HG03135 (cell line): ENCODE data around the gene RNPEP.
"Not testable (repeated sequence)": the region's sequence is repeated elsewhere in the genome, so short reads cannot be mapped to it uniquely, and the experiment has no call there.

Source experiments
- ATAC-seq: cut with Tn5 transposase; IDR thresholded peaks from one replicate; pipeline ENCODE4 v1.9.1; 2021; ENCODE audit warnings: mild to moderate bottlenecking, moderate library complexity; ENCODE audit not compliant: unreplicated experiment

RNPEP gene

DNA sequence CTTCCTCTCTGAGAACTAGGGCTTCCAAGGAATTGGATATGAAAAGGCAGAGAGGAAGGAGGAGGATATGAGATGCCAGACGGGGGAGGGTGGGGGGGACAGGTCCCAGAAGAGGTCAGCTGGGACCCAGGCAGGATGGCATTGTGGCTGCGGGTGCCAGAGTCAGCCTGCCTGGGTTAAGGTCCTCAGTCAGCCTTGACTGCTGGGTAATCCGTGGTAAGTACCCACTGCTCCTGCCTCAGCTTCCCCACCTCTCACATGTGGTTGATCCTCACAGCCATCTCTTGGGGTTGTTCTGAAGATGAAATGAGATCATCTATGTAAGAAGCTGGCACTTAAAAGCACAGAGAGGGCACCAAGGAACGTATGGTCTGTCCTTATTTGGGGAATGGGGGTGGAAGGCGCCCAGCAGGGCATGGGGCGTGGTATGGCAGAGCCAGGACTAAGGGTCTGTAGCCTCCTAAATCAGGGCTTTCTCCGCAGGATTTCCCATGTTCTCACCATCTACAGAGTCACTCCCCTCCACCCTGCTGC lies 51.8 kb downstream of the RNPEP start:
- no peak for ATAC-seq

DNA sequence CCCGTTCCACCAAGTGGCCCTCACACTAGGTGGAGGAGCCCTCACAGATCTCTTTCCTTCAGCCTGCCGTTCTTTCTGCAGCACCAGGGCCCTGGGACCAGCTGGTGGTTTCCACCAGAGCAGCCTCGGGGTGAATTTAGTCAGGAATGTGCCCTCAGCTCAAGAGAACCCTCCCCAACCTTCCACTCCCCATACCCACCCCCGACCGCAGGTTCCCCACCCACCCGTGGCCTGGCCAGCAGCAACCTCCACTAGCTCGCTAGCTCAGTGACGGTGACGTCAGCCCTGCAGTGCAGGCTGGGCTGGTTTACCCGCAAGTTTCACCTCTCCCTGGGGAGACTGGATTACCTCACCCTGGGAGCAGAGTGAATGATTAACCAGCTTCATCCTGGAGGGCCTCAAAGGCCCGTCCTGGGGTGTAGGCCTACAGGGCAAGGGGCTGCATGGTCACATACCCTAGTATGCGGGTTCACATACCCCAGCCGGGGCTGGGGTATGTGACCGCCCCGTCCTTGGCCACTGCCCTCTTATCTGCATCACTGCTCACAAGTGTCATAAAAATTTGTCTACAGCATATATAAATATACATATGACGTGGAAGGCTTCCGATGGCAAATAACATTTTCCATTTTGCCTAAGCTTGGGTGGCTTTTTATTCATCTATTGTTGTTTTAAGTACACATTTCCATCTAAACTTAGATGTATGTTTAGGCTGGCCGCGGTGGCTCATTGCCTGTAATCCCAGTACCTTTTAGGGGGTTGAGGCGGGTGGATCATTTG lies 52.4 kb downstream of the RNPEP start:
- no peak for ATAC-seq

DNA sequence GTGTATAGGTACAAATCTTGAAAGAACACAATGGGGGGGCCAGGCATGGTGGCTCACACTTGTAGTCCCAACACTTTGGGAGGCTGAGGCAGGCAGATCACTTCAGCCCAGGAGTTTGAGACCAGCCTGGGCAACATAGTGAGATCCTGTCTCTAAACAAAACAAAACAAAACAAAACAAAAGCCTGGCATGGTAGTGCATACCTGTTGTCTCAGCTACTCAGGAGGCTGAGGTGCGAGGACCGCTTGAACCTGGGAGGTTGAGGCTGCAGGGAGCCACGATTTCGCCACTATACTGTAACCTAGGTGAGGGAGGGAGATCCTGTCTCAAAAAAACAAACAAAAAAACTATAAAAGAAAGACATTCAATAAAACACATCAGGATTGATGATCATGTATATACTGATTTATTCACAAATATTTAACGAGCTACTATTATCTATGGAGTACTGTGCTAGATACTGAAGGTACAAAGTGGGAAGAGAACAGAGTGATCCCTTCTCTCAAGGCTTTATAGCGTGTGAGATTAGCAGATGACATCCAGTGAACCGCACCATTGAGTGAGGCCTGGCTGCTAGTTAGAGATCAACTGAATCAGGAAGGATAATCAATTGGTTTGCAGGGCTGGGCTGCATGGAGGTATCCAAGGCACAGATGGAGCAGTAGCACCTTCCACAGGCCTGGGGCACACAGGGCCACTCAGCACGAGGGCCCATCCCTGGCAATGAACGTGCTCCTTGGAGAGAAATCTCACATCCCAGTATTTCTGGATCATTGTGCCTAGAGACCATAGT lies 54.3 kb downstream of the RNPEP start:
- ATAC-seq, result no peak

DNA sequence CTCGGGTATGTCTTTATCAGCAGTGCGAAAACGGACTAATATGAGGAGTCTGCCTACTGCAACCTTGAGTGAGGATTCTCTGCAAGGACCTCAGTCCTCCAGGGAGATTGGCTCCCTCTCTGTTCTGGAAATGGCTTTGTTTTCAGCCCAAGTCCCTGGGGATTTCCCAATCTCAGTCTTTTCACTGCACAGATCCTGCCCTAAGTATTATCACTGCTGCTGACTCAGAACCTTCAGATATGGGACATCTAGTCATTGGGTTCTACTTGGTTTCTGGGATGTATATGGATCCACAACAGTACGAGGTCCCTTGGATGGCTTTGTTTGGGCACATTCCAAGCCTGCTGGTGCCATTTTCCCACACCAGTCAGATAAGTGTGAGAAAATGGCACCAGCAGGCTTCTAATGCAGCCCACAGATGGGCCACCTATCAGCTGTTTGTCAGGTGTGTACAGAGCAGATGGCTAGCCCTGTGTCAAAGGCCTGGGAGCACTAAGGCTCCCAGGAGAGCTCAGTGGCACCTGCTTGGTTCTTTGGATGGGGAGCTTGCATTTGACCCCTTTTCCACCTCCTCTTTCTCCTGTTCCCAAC lies 55.4 kb downstream of the RNPEP start:
- no peak for ATAC-seq

DNA sequence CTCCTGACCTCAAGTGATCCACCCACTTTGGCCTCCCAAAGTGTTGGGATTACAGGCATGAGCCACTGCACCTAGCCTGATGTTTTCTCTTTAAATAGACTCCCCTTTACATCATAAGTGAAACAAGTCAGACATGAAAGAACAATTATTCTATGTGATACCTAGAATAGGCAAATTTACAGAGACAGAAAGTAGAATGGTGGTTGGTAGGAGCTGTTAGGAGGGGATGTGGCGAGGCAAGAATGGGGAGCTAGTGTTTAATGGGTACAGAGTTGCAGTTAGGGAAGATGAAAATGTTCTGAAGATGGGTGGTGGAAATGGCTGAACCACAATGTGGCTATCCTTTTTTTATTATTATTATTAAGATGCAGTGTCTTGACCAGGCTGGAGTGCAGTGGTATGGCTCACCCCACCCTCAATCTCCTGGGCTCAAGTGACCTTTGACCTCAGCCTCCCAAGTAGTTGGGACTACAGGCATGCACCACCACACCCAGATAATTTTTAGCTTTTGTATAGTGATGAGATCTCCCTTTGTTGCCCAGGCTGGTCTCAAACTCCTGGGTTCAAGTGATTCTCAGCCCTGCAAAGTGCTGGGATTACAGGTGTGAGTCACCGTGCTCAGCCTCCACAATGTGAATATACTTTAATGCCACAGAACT lies 56.4 kb downstream of the RNPEP start:
- peak; percentile 63 for ATAC-seq

DNA sequence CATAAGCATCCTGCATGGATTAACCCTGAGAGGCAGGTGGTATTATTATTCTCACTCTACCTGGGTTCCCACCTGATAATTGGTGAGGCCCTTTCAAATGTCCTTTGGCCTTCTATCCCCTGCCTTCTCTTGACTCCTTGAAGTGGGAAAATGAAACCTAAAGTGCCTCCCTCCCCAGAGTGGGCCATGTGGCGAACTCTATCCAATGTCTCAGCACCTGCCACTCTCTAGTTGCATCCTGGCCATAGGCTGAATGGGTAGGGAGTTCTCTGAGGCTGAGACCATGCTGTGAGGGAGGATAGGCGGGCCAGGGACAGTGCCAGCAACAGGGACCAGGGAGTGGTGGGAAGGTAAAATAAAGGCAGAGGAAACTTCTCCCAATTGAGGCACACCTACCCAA lies 63.3 kb downstream of the RNPEP start:
- no peak for ATAC-seq

DNA sequence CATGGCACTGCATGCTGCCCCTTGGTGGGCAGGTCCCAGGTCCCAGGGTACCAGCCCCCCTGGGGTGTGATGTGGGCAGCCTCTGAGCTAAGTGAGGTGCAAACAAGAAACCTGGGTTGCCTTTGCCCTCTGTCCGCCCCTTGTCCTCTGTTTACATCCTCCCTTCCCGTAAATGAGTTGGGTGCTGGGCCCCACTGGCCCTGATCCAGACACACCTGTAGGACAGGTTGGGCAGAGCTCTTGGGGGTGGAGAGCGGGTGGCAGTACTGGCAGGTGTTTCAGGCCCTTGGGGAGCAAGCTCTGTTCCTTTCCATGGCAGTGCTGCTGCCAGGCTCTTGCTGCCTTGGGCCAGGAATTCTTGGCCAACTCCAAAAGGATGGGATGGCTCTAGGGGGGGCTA lies 63.8 kb downstream of the RNPEP start:
- ATAC-seq, result no peak

DNA sequence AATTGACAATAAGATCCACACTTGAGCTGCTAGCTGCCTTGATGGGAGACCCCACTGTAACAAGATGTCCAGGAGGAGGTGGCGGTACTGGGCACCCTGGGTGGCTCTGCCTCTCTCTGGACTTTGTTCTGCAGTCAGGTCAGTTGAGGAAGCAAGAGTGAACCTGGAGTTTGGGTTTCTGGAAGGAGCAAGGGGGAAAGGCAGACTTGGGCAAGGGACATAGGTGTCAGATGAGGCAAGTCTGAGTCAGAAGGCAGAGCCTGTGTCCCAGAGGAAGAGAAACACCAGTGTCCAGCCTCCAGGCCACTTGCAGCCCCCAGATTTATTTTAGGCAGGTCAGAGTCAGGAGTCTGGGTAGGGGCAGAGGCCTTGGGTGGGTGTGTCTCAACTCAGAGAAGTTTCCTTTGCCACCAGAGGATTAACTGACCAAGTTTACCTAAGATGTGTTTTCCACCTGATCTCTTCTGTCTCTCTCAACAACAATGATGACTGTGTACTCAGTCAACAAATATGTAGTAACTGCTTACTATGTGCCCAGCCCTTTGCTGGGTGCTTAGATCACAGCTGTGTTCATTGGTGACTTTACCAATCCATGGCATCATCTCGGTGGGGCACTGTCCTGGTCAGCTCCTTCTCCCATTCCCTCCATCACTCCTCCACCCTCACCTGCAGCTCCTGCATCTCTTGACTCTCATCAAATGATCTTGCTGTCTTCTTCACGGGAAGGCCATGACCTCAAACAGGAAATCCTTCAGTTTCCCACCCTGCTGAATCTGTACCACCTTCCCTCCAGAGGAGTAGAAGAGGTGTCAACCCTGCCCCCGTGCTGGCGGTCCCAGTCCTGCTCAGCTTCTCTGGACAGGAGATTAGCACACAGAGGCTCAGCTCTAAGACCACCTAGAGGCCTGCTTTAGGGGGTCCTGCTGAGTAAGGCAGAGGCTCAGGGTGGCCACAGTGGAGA lies 64.6 kb downstream of the RNPEP start:
- no peak for ATAC-seq

DNA sequence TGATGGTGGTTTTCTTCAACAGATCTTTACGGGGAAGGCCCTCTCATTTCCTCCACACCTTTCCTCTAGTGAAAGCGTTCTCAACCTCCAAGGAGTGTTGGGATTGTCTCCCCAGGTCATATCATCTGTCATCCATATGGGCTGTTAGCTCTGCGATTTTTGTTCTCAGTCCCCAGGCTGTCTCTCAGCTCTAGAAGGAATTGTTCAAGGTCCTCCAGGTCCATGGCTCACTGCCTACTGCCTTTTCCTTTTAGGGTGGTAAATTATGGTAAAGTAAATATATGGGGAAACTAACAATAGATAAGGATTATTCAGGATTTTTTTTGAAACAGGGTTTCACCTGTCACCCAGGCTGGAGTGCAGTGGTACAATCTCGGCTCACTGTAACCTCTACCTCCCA lies 65.5 kb downstream of the RNPEP start:
- no peak for ATAC-seq

DNA sequence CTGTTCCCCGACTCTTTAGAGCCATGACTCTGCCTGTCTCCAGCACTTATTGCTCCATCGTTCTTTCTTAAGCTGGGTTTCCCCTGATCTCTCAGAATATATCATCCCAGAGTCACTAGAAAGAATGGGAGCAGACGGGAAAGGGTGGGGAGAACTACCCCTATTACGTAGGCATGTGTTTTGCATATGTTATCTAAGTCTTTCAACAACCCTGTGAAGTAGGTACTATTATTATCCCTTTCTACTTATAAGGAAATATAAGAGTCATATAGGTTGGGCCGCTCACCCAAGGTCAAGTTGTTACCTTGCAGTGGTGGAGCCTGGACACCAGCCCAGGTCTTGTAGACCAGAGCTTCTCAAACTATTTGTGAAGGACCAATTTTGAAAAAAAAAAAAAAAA lies 66.7 kb downstream of the RNPEP start:
- no peak for ATAC-seq

DNA sequence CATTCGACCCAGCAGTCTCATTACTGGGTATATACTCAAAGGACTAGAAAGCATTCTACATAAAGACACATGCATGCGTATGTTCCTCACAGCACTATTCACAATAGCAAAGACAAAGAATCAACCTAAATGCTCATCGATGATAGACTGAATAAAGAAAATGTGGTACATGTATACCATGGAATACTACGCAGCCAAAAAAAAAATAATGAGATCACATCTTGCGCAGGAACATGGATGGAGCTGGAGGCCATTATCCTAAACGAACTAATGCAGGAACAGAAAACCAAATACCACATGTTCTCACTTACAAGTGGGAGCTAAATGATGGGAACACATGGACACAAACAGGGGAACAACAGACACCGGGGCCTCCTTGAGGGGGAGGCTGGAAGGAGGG lies 71.6 kb downstream of the RNPEP start:
- no peak for ATAC-seq

DNA sequence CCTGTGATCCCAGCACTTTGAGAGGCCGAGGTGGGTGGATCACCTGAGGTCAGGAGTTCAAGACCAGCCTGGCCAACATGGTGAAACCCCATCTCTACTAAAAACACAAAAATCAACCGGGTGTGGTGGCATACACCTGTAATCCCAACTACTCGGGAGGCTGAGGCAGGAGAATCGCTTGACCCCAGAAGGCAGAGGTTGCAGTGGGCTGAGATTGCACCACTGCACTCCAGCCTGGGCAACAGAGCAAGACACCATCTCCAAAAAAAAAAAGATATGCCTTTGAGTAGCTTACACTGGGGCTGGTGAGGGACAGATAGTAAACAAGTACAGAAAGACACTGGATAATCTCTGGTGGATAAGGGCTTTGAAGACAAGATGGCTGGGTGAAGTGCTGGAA lies 72.2 kb downstream of the RNPEP start:
- ATAC-seq, result not testable (repeated sequence)
